ENCODE measurements around the gene EVPL. TPM values are rescaled to one million over a fixed set of nuclear protein-coding genes. Genes with fewer than 3 reads are reported as not detected.

The EVPL gene
- polyA plus RNA-seq, 4 donors, result 10.7 to 66.4 (median 41.9) TPM

DNA sequence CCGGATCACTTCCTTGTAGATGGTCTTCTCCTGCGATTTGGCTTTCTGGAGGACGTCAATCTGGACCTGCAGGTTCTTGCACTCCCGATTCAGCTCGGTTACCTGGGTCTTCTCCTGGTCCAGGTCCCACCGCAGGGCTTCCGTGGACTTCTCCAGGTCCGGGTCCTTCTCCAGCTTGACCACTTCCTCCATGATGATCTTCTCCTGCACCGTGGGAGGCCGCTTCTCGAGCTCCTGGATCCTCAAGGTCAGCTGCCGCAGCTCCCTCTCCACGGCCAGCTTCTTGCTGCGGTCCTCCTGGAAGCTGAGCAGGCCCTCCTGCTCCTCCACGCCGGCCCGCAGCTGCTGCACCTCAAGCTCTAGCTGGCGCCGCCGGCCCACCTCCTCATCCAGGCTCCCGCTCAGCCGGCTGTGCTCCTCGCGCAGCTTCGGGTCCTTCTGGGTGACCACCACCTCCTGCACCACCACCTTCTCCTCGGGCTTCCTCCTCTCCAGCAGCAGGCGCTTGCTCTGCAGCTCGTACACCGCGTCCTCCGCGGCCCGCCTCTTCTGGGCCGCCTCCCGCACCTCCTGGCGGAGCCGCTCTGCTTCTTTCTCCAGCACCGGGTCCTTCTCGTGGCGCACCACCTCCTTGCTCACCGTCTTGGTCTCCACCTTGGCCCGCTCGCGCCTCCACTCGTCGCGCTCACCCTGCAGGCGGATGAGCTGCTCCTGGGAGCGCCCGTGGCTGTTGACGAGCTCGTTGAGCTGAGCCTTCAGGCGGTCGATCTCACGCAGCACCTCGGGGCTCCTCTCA, 18.3 kb downstream of the EVPL start:
- Histone ChIP-seq H3K27me3 (ENCODE audit: control insufficient read depth in 3 of 3, insufficient read depth in 3 of 3, low read length in 3 of 3) (no peaks in the 10 kb centered on the region), H3K4me1 (ENCODE audit: control insufficient read depth in 3 of 3, insufficient read depth in 2 of 3, low read depth in 1 of 3, low read length in 2 of 3) (peaks cover 0 to 20% (median 0%) of the 10 kb centered on the region in 3 donors), H3K9me3 (ENCODE audit: control insufficient read depth in 2 of 2, insufficient read depth in 1 of 2, low read depth in 1 of 2, low read length in 1 of 2) (no peaks in the 10 kb centered on the region), H3K4me3 (ENCODE audit: low read depth in 1 of 3, low read length in 3 of 3) (no peak overlapping the region), H3K36me3 (ENCODE audit: control insufficient read depth in 3 of 3, insufficient read depth in 2 of 3, low read depth in 1 of 3, low read length in 3 of 3) (peaks cover 0 to 100% (median 15%) of the 10 kb centered on the region in 3 donors), H3K27ac (ENCODE audit: low read depth in 1 of 3, low read length in 2 of 3) (no peak overlapping the region)
- DNase-seq (no peak), FAIRE-seq (no peak)
- 95 to 96% (median 95%) methylated on average over 50 to 56 of the region's 56 CpGs for WGBS, 3 donors

- peaks cover 0 to 95% (median 13%) of the 10 kb centered on the region in 3 donors for H3K36me3 ChIP-seq (ENCODE audit: control insufficient read depth in 3 of 3, insufficient read depth in 2 of 3, low read depth in 1 of 3, low read length in 3 of 3)
Measured at GRCh38 chr17:76008208-76008607, 18.9 kb downstream of the EVPL start.

GRCh38 chr17:76007850-76008165, 19.3 kb downstream of the EVPL start:
- Histone ChIP-seq H3K4me1 (ENCODE audit: control insufficient read depth in 3 of 3, insufficient read depth in 2 of 3, low read depth in 1 of 3, low read length in 2 of 3) (peaks cover 0 to 27% (median 0%) of the 10 kb centered on the region in 3 donors), H3K4me3 (ENCODE audit: low read depth in 1 of 3, low read length in 3 of 3) (no peak overlapping the region), H3K27ac (ENCODE audit: low read depth in 1 of 3, low read length in 2 of 3) (no peak overlapping the region), H3K9me3 (ENCODE audit: control insufficient read depth in 2 of 2, insufficient read depth in 1 of 2, low read depth in 1 of 2, low read length in 1 of 2) (no peaks in the 10 kb centered on the region), H3K27me3 (ENCODE audit: control insufficient read depth in 3 of 3, insufficient read depth in 3 of 3, low read length in 3 of 3) (no peaks in the 10 kb centered on the region), H3K36me3 (ENCODE audit: control insufficient read depth in 3 of 3, insufficient read depth in 2 of 3, low read depth in 1 of 3, low read length in 3 of 3) (peaks cover 0 to 94% (median 13%) of the 10 kb centered on the region in 3 donors)
- FAIRE-seq, result no peak
- WGBS, 3 donors, result 87 to 92% (median 87%) methylated on average over 16 of the region's 16 CpGs
- no peak for DNase-seq

More at GRCh38 chr17:76008208-76008607, 18.9 kb downstream of the EVPL start:
- Histone ChIP-seq H3K27ac (ENCODE audit: low read depth in 1 of 3, low read length in 2 of 3) (no peak overlapping the region), H3K27me3 (ENCODE audit: control insufficient read depth in 3 of 3, insufficient read depth in 3 of 3, low read length in 3 of 3) (no peaks in the 10 kb centered on the region), H3K4me3 (ENCODE audit: low read depth in 1 of 3, low read length in 3 of 3) (no peak overlapping the region), H3K9me3 (ENCODE audit: control insufficient read depth in 2 of 2, insufficient read depth in 1 of 2, low read depth in 1 of 2, low read length in 1 of 2) (no peaks in the 10 kb centered on the region), H3K4me1 (ENCODE audit: control insufficient read depth in 3 of 3, insufficient read depth in 2 of 3, low read depth in 1 of 3, low read length in 2 of 3) (peaks cover 0 to 23% (median 0%) of the 10 kb centered on the region in 3 donors)
- DNase-seq (no peak), FAIRE-seq (no peak)
- WGBS, 3 donors, result 95% methylated on average over 36 of the region's 36 CpGs

GRCh38 chr17:76007131-76007849, 19.8 kb downstream of the EVPL start:
- FAIRE-seq (no peak), DNase-seq (no peak)
- WGBS, 3 donors, result 92 to 94% (median 93%) methylated on average over 38 to 39 of the region's 39 CpGs
- Histone ChIP-seq H3K4me1 (ENCODE audit: control insufficient read depth in 3 of 3, insufficient read depth in 2 of 3, low read depth in 1 of 3, low read length in 2 of 3) (peaks cover 0 to 30% (median 0%) of the 10 kb centered on the region in 3 donors), H3K4me3 (ENCODE audit: low read depth in 1 of 3, low read length in 3 of 3) (no peak overlapping the region), H3K9me3 (ENCODE audit: control insufficient read depth in 2 of 2, insufficient read depth in 1 of 2, low read depth in 1 of 2, low read length in 1 of 2) (no peaks in the 10 kb centered on the region), H3K27me3 (ENCODE audit: control insufficient read depth in 3 of 3, insufficient read depth in 3 of 3, low read length in 3 of 3) (no peaks in the 10 kb centered on the region), H3K36me3 (ENCODE audit: control insufficient read depth in 3 of 3, insufficient read depth in 2 of 3, low read depth in 1 of 3, low read length in 3 of 3) (peaks cover 0 to 94% (median 15%) of the 10 kb centered on the region in 3 donors), H3K27ac (ENCODE audit: low read depth in 1 of 3, low read length in 2 of 3) (no peak overlapping the region)

DNA sequence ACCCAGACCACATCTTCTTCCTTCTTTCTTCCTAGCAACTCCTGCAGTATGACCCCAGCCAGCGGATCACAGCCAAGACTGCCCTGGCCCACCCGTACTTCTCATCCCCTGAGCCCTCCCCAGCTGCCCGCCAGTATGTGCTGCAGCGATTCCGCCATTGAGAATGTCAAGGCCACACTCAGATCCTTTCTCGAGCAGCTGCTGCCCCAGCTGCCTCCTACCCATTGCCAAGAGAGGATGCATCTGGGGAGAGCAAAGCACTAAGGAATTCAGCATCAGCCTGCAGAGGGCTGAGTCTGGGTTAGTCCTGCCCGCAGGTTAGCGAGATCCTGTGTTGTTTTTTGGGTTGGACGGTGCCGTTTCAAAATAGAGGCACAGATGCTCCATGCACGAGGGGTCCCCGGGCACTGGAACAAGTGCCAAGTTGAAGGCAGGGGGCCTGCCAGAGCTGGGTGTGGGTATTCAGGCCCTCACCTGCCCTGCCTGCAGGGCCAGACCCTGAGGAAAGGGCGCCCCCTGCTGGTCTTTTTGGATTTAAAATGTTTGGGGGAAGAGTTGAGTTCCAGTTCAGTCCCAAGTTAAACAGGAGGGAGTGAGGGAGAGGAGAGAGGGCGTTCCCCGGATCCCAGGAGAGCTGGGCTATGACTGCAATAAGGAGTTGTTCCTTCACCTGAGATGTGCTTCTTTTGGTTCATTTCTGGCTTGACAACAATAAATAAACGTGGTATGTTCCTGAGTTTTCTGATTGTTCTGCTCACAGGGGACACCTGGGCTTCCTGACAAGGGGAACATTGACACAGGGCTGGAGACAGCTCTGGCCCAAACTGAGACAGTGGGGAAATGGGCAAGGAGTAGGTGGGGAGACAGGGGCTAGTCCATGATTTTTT, 21.6 kb downstream of the EVPL start:
- H3K4me3 ChIP-seq (ENCODE audit: low read depth in 1 of 3, low read length in 3 of 3), result no peak overlapping the region
- H3K27ac ChIP-seq (ENCODE audit: low read depth in 1 of 3, low read length in 2 of 3), result no peak overlapping the region
- H3K9me3 ChIP-seq (ENCODE audit: control insufficient read depth in 2 of 2, insufficient read depth in 1 of 2, low read depth in 1 of 2, low read length in 1 of 2), result no peaks in the 10 kb centered on the region
- peaks cover 0 to 33% (median 6%) of the 10 kb centered on the region in 3 donors for H3K4me1 ChIP-seq (ENCODE audit: control insufficient read depth in 3 of 3, insufficient read depth in 2 of 3, low read depth in 1 of 3, low read length in 2 of 3)
- no peaks in the 10 kb centered on the region for H3K27me3 ChIP-seq (ENCODE audit: control insufficient read depth in 3 of 3, insufficient read depth in 3 of 3, low read length in 3 of 3)
- WGBS, 3 donors, result 42 to 48% (median 47%) methylated on average over 16 of the region's 16 CpGs
- DNase-seq, result peak; percentile 80 to 82
- H3K36me3 ChIP-seq (ENCODE audit: control insufficient read depth in 3 of 3, insufficient read depth in 2 of 3, low read depth in 1 of 3, low read length in 3 of 3), result peaks cover 0 to 94% (median 17%) of the 10 kb centered on the region in 3 donors
- no peak for FAIRE-seq

- H3K4me3 ChIP-seq (ENCODE audit: low read depth in 1 of 3, low read length in 3 of 3), result no peak overlapping the region
- FAIRE-seq, result no peak
- H3K9me3 ChIP-seq (ENCODE audit: control insufficient read depth in 2 of 2, insufficient read depth in 1 of 2, low read depth in 1 of 2, low read length in 1 of 2), result no peaks in the 10 kb centered on the region
- DNase-seq, result no peak
- no peaks in the 10 kb centered on the region for H3K27me3 ChIP-seq (ENCODE audit: control insufficient read depth in 3 of 3, insufficient read depth in 3 of 3, low read length in 3 of 3)
- peak overlapping the region in 1 of 3 donors; percentile 13 for H3K27ac ChIP-seq (ENCODE audit: low read depth in 1 of 3, low read length in 2 of 3)
- WGBS, 3 donors, result 77 to 91% (median 86%) methylated on average over 7 to 8 of the region's 8 CpGs
- peaks cover 0 to 94% (median 15%) of the 10 kb centered on the region in 3 donors for H3K36me3 ChIP-seq (ENCODE audit: control insufficient read depth in 3 of 3, insufficient read depth in 2 of 3, low read depth in 1 of 3, low read length in 3 of 3)
- peaks cover 0 to 40% (median 7%) of the 10 kb centered on the region in 3 donors for H3K4me1 ChIP-seq (ENCODE audit: control insufficient read depth in 3 of 3, insufficient read depth in 2 of 3, low read depth in 1 of 3, low read length in 2 of 3)
Measured at GRCh38 chr17:76004750-76005262, 22.3 kb downstream of the EVPL start.

GRCh38 chr17:76003915-76004314, 23.2 kb downstream of the EVPL start:
- Histone ChIP-seq H3K27ac (ENCODE audit: low read depth in 1 of 3, low read length in 2 of 3) (peak overlapping the region in 2 of 3 donors; percentile 46 to 56), H3K4me3 (ENCODE audit: low read depth in 1 of 3, low read length in 3 of 3) (no peak overlapping the region), H3K4me1 (ENCODE audit: control insufficient read depth in 3 of 3, insufficient read depth in 2 of 3, low read depth in 1 of 3, low read length in 2 of 3) (peaks cover 0 to 48% (median 7%) of the 10 kb centered on the region in 3 donors), H3K9me3 (ENCODE audit: control insufficient read depth in 2 of 2, insufficient read depth in 1 of 2, low read depth in 1 of 2, low read length in 1 of 2) (no peaks in the 10 kb centered on the region), H3K27me3 (ENCODE audit: control insufficient read depth in 3 of 3, insufficient read depth in 3 of 3, low read length in 3 of 3) (no peaks in the 10 kb centered on the region), H3K36me3 (ENCODE audit: control insufficient read depth in 3 of 3, insufficient read depth in 2 of 3, low read depth in 1 of 3, low read length in 3 of 3) (peaks cover 0 to 93% (median 12%) of the 10 kb centered on the region in 3 donors)
- no peak for DNase-seq
- 61 to 79% (median 73%) methylated on average over 6 of the region's 6 CpGs for WGBS, 3 donors
- no peak for FAIRE-seq

- Histone ChIP-seq H3K4me3 (ENCODE audit: low read depth in 1 of 3, low read length in 3 of 3) (no peak overlapping the region), H3K4me1 (ENCODE audit: control insufficient read depth in 3 of 3, insufficient read depth in 2 of 3, low read depth in 1 of 3, low read length in 2 of 3) (peaks cover 4 to 65% (median 7%) of the 10 kb centered on the region in 3 donors), H3K9me3 (ENCODE audit: control insufficient read depth in 2 of 2, insufficient read depth in 1 of 2, low read depth in 1 of 2, low read length in 1 of 2) (no peaks in the 10 kb centered on the region), H3K27me3 (ENCODE audit: control insufficient read depth in 3 of 3, insufficient read depth in 3 of 3, low read length in 3 of 3) (no peaks in the 10 kb centered on the region), H3K27ac (ENCODE audit: low read depth in 1 of 3, low read length in 2 of 3) (no peak overlapping the region), H3K36me3 (ENCODE audit: control insufficient read depth in 3 of 3, insufficient read depth in 2 of 3, low read depth in 1 of 3, low read length in 3 of 3) (peaks cover 0 to 77% (median 10%) of the 10 kb centered on the region in 3 donors)
- FAIRE-seq (no peak), DNase-seq (no peak)
- WGBS, 3 donors, result 95 to 97% (median 95%) methylated on average over 12 of the region's 12 CpGs
Measured at GRCh38 chr17:76002100-76002499, 25.0 kb downstream of the EVPL start.
